ENCODE measurements around the gene SHLD1. TPM values are rescaled to one million over a fixed set of nuclear protein-coding genes. Genes with fewer than 3 reads are reported as not detected.

The SHLD1 gene
- total RNA-seq, 4 donors from 2014 or later, result 1.8 to 9.7 (median 6.3) TPM

- H3K9me3 ChIP-seq, result no peaks in the 10 kb centered on the region
- H3K27me3 ChIP-seq, result no peaks in the 10 kb centered on the region
- H3K4me1 ChIP-seq, result no peaks in the 10 kb centered on the region
- no peak overlapping the region for H3K4me3 ChIP-seq
- DNase-seq, result no peak
- H3K27ac ChIP-seq, result no peak overlapping the region
- no peaks in the 10 kb centered on the region for H3K36me3 ChIP-seq
- intact Hi-C loops (cut with DNase I; ENCODE audit: low total_unique reads), result loop anchor here (5.0 kb wide), 1 partner anchor 260 kb away; no protein-coding TSS in a partner anchor
- TF ChIP-seq CTCF (IDR thresholded peaks at IDR 0.05) (no peak), POLR2A (IDR thresholded peaks at IDR 0.05) (no peak)
Observed at GRCh38 chr20:5787796-5788165, 37.6 kb downstream of the SHLD1 start.

GRCh38 chr20:5788385-5788895 lies 38.2 kb downstream of the SHLD1 start:
- Histone ChIP-seq H3K27me3 (no peaks in the 10 kb centered on the region), H3K4me3 (no peak overlapping the region), H3K4me1 (no peaks in the 10 kb centered on the region), H3K36me3 (no peaks in the 10 kb centered on the region), H3K27ac (no peak overlapping the region), H3K9me3 (no peaks in the 10 kb centered on the region)
- intact Hi-C loops (cut with DNase I; ENCODE audit: low total_unique reads), result loop anchor here (5.0 kb wide), 1 partner anchor 261 kb away; no protein-coding TSS in a partner anchor
- TF ChIP-seq CTCF (IDR thresholded peaks at IDR 0.05) (peak; percentile 84 to 90 (median 86)), POLR2A (IDR thresholded peaks at IDR 0.05) (no peak)
- peak; percentile 55 to 81 for DNase-seq

GRCh38 chr20:5789827-5790226 lies 39.6 kb downstream of the SHLD1 start:
- no peak overlapping the region for H3K4me3 ChIP-seq
- intact Hi-C loops (cut with DNase I; ENCODE audit: low total_unique reads), result loop anchor here (5.0 kb wide), 1 partner anchor 263 kb away; no protein-coding TSS in a partner anchor
- no peaks in the 10 kb centered on the region for H3K27me3 ChIP-seq
- TF ChIP-seq POLR2A (IDR thresholded peaks at IDR 0.05), result no peak
- TF ChIP-seq CTCF (IDR thresholded peaks at IDR 0.05), result no peak
- H3K36me3 ChIP-seq, result no peaks in the 10 kb centered on the region
- H3K27ac ChIP-seq, result no peak overlapping the region
- no peaks in the 10 kb centered on the region for H3K4me1 ChIP-seq
- no peak for DNase-seq
- no peaks in the 10 kb centered on the region for H3K9me3 ChIP-seq

- no peaks in the 10 kb centered on the region for H3K4me1 ChIP-seq
- H3K9me3 ChIP-seq, result no peaks in the 10 kb centered on the region
- TF ChIP-seq POLR2A (IDR thresholded peaks at IDR 0.05) (no peak), CTCF (IDR thresholded peaks at IDR 0.05) (no peak)
- no peak for DNase-seq
- H3K36me3 ChIP-seq, result no peaks in the 10 kb centered on the region
- intact Hi-C loops (cut with DNase I; ENCODE audit: low total_unique reads), result no loop called here
- no peak overlapping the region for H3K4me3 ChIP-seq
- no peaks in the 10 kb centered on the region for H3K27me3 ChIP-seq
- no peak overlapping the region for H3K27ac ChIP-seq
Observed at GRCh38 chr20:5793916-5794315, 43.7 kb downstream of the SHLD1 start.

- H3K36me3 ChIP-seq, result no peaks in the 10 kb centered on the region
- no peak overlapping the region for H3K4me3 ChIP-seq
- no peaks in the 10 kb centered on the region for H3K27me3 ChIP-seq
- intact Hi-C loops (cut with DNase I; ENCODE audit: low total_unique reads), result no loop called here
- H3K9me3 ChIP-seq, result no peaks in the 10 kb centered on the region
- no peaks in the 10 kb centered on the region for H3K4me1 ChIP-seq
- no peak for DNase-seq
- no peak overlapping the region for H3K27ac ChIP-seq
- no peak for TF ChIP-seq CTCF (IDR thresholded peaks at IDR 0.05)
Observed at GRCh38 chr20:5796331-5797040, 46.3 kb downstream of the SHLD1 start.
